Activated CD4-positive, alpha-beta memory T cell treated with anti-CD3 and anti-CD28 coated beads for 36 hours (primary cell): Measurements from ENCODE around the gene ZSCAN5A. TPM values are rescaled to one million over a fixed set of nuclear protein-coding genes. Genes with fewer than 3 reads are reported as not detected.
"Not testable (repeated sequence)": the region's sequence is repeated elsewhere in the genome, so short reads cannot be mapped to it uniquely, and the experiment has no call there.

Source experiments
- CTCF ChIA-PET: fragments of 350-600 bp; sonication (Branson Sonifier 250); formaldehyde crosslinking; loops from one replicate; lab custom pipeline; 2021; ENCODE audit warnings: antibody characterized with exemption, inconsistent platforms; lab: Charles Lee
- POLR2A ChIA-PET: fragments of 350-600 bp; sonication (Branson Sonifier 250); formaldehyde crosslinking; loops from one replicate; lab custom pipeline; 2021; ENCODE audit warnings: antibody characterized with exemption; lab: Charles Lee
- DNase-seq: peaks from one replicate; pipeline ENCODE4 v3.0.0-alpha.2; 2020
- H3K27ac Mint-ChIP-seq: one replicate; pipeline ENCODE4 v1.8.0; 2021; ENCODE audit warnings: mixed read lengths
- H3K27me3 Mint-ChIP-seq: one replicate; pipeline ENCODE4 v1.8.0; 2021; ENCODE audit warnings: mixed read lengths
- H3K36me3 Mint-ChIP-seq: one replicate; pipeline ENCODE4 v1.8.0; 2021; ENCODE audit warnings: mixed read lengths
- H3K4me1 Mint-ChIP-seq: one replicate; pipeline ENCODE4 v1.8.0; 2021; ENCODE audit warnings: low read depth, mixed read lengths
- H3K4me3 Mint-ChIP-seq: one replicate; pipeline ENCODE4 v1.8.0; 2021; ENCODE audit warnings: mild to moderate bottlenecking, mixed read lengths
- H3K9me3 Mint-ChIP-seq: one replicate; pipeline ENCODE4 v1.8.0; 2021; ENCODE audit warnings: mixed read lengths
- intact Hi-C: fragments of 100-400 bp; cut with micrococcal nuclease; formaldehyde crosslinking; loops from one replicate; pipeline ENCODE4 v1.15.1; 2023
- total RNA-seq, 2 experiments: library from RNA; stranded (reverse); gene quantifications; one replicate each; pipeline ENCODE4 v1.2.3, GENCODE V29; 2021

The ZSCAN5A gene
- total RNA-seq = 1 to 10 TPM; 4.5 to 5.2 TPM

- Mint-ChIP-seq H3K4me3 (peak within 1 kb of the TSS; percentile 91), H3K27ac (peak within 1 kb of the TSS; percentile 97), H3K27me3 (no peaks in the 10 kb centered on the region), H3K9me3 (no peaks in the 10 kb centered on the region), H3K36me3 (peaks cover 11% of the 10 kb centered on the region), H3K4me1 (peaks cover 23% of the 10 kb centered on the region)
- POLR2A ChIA-PET = interaction anchor here (0.6 to 2.4 kb wide), 3 partner anchors 89 to 250 kb away, joined by 3 to 9 read pairs (median 4); partner anchors contain the start of genes ZNF583 and ZNF787
- DNase-seq = peak; percentile 98
- intact Hi-C loops = loop anchor here (1.0 to 10.0 kb wide), 5 partner anchors 79 to 1123 kb away; partner anchors contain the start of genes U2AF2, ZNF444, ZNF582 and ZNF749
- CTCF ChIA-PET = interaction anchor here (1.0 to 3.7 kb wide), 4 partner anchors 19 to 233 kb away, joined by 3 to 16 read pairs (median 7); no protein-coding TSS in a partner anchor
Observed at GRCh38 chr19:56314381-56315076, at the start of gene ZSCAN5A. Gene ZSCAN5A (minus strand): TSS chr19:56314839. CDS start chr19:56225046, 89,793 bp downstream.

GRCh38 chr19:56360841-56361240 is 46.2 kb upstream of the ZSCAN5A start:
- ChIA-PET POLR2A (no interaction called here), CTCF (no interaction called here)
- DNase-seq = no peak
- intact Hi-C loops = no loop called here
- H3K27ac Mint-ChIP-seq = no peak overlapping the region
- H3K4me3 Mint-ChIP-seq = no peak overlapping the region
- H3K27me3 Mint-ChIP-seq = no peaks in the 10 kb centered on the region
- peaks cover 64% of the 10 kb centered on the region for H3K9me3 Mint-ChIP-seq
- H3K4me1 Mint-ChIP-seq = no peaks in the 10 kb centered on the region
- peaks cover 16% of the 10 kb centered on the region for H3K36me3 Mint-ChIP-seq

GRCh38 chr19:56356944-56357343 is 42.3 kb upstream of the ZSCAN5A start:
- ChIA-PET POLR2A (no interaction called here), CTCF (no interaction called here)
- H3K27ac Mint-ChIP-seq = no peak overlapping the region
- H3K27me3 Mint-ChIP-seq = no peaks in the 10 kb centered on the region
- intact Hi-C loops = no loop called here
- H3K36me3 Mint-ChIP-seq = peaks cover 8% of the 10 kb centered on the region
- DNase-seq = no peak
- no peaks in the 10 kb centered on the region for H3K4me1 Mint-ChIP-seq
- H3K4me3 Mint-ChIP-seq = no peak overlapping the region
- H3K9me3 Mint-ChIP-seq = peaks cover 35% of the 10 kb centered on the region

GRCh38 chr19:56355517-56355916 is 40.9 kb upstream of the ZSCAN5A start:
- Mint-ChIP-seq H3K9me3 (peaks cover 26% of the 10 kb centered on the region), H3K4me1 (no peaks in the 10 kb centered on the region), H3K27ac (no peak overlapping the region), H3K27me3 (no peaks in the 10 kb centered on the region), H3K4me3 (no peak overlapping the region), H3K36me3 (peaks cover 2% of the 10 kb centered on the region)
- DNase-seq = no peak
- ChIA-PET CTCF (interaction anchor here (1.0 kb wide), 1 partner anchor 102 kb away, joined by 3 read pairs; no protein-coding TSS in a partner anchor), POLR2A (no interaction called here)
- intact Hi-C loops = no loop called here

- no peak for DNase-seq
- H3K27me3 Mint-ChIP-seq = no peaks in the 10 kb centered on the region
- intact Hi-C loops = loop anchor here (2.0 to 5.0 kb wide), 2 partner anchors 98 to 274 kb away; no protein-coding TSS in a partner anchor
- no peaks in the 10 kb centered on the region for H3K4me1 Mint-ChIP-seq
- no peaks in the 10 kb centered on the region for H3K9me3 Mint-ChIP-seq
- ChIA-PET POLR2A (no interaction called here), CTCF (interaction anchor here (0.7 to 1.6 kb wide), 3 partner anchors 18 to 275 kb away, joined by 3 to 5 read pairs (median 3); no protein-coding TSS in a partner anchor)
- no peak overlapping the region for H3K4me3 Mint-ChIP-seq
- no peaks in the 10 kb centered on the region for H3K36me3 Mint-ChIP-seq
- no peak overlapping the region for H3K27ac Mint-ChIP-seq
Observed at GRCh38 chr19:56351208-56351607, 36.6 kb upstream of the ZSCAN5A start.

GRCh38 chr19:56350416-56351045 is 35.9 kb upstream of the ZSCAN5A start:
- Mint-ChIP-seq H3K4me3 (no peak overlapping the region), H3K4me1 (no peaks in the 10 kb centered on the region), H3K27ac (no peak overlapping the region), H3K36me3 (no peaks in the 10 kb centered on the region), H3K9me3 (no peaks in the 10 kb centered on the region), H3K27me3 (no peaks in the 10 kb centered on the region)
- POLR2A ChIA-PET = no interaction called here
- intact Hi-C loops = loop anchor here (2.0 to 5.0 kb wide), 2 partner anchors 98 to 273 kb away; no protein-coding TSS in a partner anchor
- peak; percentile 46 for DNase-seq
- CTCF ChIA-PET = interaction anchor here (0.9 to 3.4 kb wide), 3 partner anchors 17 to 98 kb away, joined by 3 to 33 read pairs (median 5); no protein-coding TSS in a partner anchor

- Mint-ChIP-seq H3K9me3 (no peaks in the 10 kb centered on the region), H3K4me1 (no peaks in the 10 kb centered on the region), H3K4me3 (no peak overlapping the region), H3K36me3 (no peaks in the 10 kb centered on the region), H3K27me3 (no peaks in the 10 kb centered on the region), H3K27ac (no peak overlapping the region)
- POLR2A ChIA-PET = interaction anchor here (0.5 kb wide), 1 partner anchor 294 kb away, joined by 3 read pairs; no protein-coding TSS in a partner anchor
- CTCF ChIA-PET = interaction anchor here (0.6 to 3.4 kb wide), 20 partner anchors 10 to 1540 kb away, joined by 3 to 33 read pairs (median 3); no protein-coding TSS in a partner anchor
- peak; percentile 20 for DNase-seq
- intact Hi-C loops = no loop called here
Observed at GRCh38 chr19:56348289-56348877, 33.7 kb upstream of the ZSCAN5A start.

GRCh38 chr19:56347163-56347778 is 32.6 kb upstream of the ZSCAN5A start:
- H3K4me1 Mint-ChIP-seq = no peaks in the 10 kb centered on the region
- POLR2A ChIA-PET = no interaction called here
- intact Hi-C loops = no loop called here

GRCh38 chr19:56341948-56342347 is 27.3 kb upstream of the ZSCAN5A start:
- no peak for DNase-seq
- no peak overlapping the region for H3K27ac Mint-ChIP-seq
- H3K9me3 Mint-ChIP-seq = peaks cover 14% of the 10 kb centered on the region
- intact Hi-C loops = no loop called here
- CTCF ChIA-PET = interaction anchor here (0.6 kb wide), 1 partner anchor 34 kb away, joined by 3 read pairs; no protein-coding TSS in a partner anchor
- no peak overlapping the region for H3K4me3 Mint-ChIP-seq
- no peaks in the 10 kb centered on the region for H3K4me1 Mint-ChIP-seq
- peaks cover 6% of the 10 kb centered on the region for H3K36me3 Mint-ChIP-seq
- POLR2A ChIA-PET = no interaction called here
- H3K27me3 Mint-ChIP-seq = peaks cover 15% of the 10 kb centered on the region

More at GRCh38 chr19:56347163-56347778, 32.6 kb upstream of the ZSCAN5A start:
- DNase-seq = no peak
- CTCF ChIA-PET = interaction anchor here (0.8 to 3.4 kb wide), 11 partner anchors 9 to 271 kb away, joined by 3 to 33 read pairs (median 5); no protein-coding TSS in a partner anchor
- Mint-ChIP-seq H3K36me3 (peaks cover 6% of the 10 kb centered on the region), H3K9me3 (peaks cover 7% of the 10 kb centered on the region), H3K4me3 (no peak overlapping the region), H3K27ac (no peak overlapping the region), H3K27me3 (peaks cover 7% of the 10 kb centered on the region)

GRCh38 chr19:56339031-56339430 is 24.4 kb upstream of the ZSCAN5A start:
- DNase-seq, H3K4me3 Mint-ChIP-seq, intact Hi-C loops, H3K36me3 Mint-ChIP-seq, POLR2A ChIA-PET, H3K4me1 Mint-ChIP-seq, H3K27ac Mint-ChIP-seq: not testable (repeated sequence)
- Mint-ChIP-seq H3K9me3 (peaks cover 16% of the 10 kb centered on the region), H3K27me3 (peaks cover 17% of the 10 kb centered on the region)
- CTCF ChIA-PET = interaction anchor here (0.9 to 1.3 kb wide), 2 partner anchors 9 to 85 kb away, joined by 3 to 5 read pairs; no protein-coding TSS in a partner anchor

GRCh38 chr19:56337077-56337476 is 22.4 kb upstream of the ZSCAN5A start:
- DNase-seq, H3K27ac Mint-ChIP-seq, intact Hi-C loops, H3K27me3 Mint-ChIP-seq, H3K36me3 Mint-ChIP-seq, H3K4me1 Mint-ChIP-seq, H3K4me3 Mint-ChIP-seq, POLR2A ChIA-PET, CTCF ChIA-PET: not testable (repeated sequence)
- H3K9me3 Mint-ChIP-seq = peaks cover 16% of the 10 kb centered on the region
